Activated naive CD8-positive, alpha-beta T cell (primary cell): Measurements from ENCODE around the gene GPR84.

Experiments
- H3K27ac Mint-ChIP-seq: one replicate; pipeline ENCODE4 v1.8.0; 2021; ENCODE audit warnings: mixed read lengths
- H3K27me3 Mint-ChIP-seq: one replicate; pipeline ENCODE4 v1.8.0; 2021; ENCODE audit warnings: mixed read lengths
- H3K36me3 Mint-ChIP-seq: one replicate; pipeline ENCODE4 v1.8.0; 2021; ENCODE audit warnings: mixed read lengths
- H3K4me1 Mint-ChIP-seq: one replicate; pipeline ENCODE4 v1.8.0; 2021; ENCODE audit warnings: low read depth, mixed read lengths
- H3K4me3 Mint-ChIP-seq: one replicate; pipeline ENCODE4 v1.8.0; 2021; ENCODE audit warnings: mild to moderate bottlenecking, mixed read lengths
- H3K9me3 Mint-ChIP-seq: one replicate; pipeline ENCODE4 v1.8.0; 2021; ENCODE audit warnings: low read depth, mixed read lengths

Gene GPR84

DNA sequence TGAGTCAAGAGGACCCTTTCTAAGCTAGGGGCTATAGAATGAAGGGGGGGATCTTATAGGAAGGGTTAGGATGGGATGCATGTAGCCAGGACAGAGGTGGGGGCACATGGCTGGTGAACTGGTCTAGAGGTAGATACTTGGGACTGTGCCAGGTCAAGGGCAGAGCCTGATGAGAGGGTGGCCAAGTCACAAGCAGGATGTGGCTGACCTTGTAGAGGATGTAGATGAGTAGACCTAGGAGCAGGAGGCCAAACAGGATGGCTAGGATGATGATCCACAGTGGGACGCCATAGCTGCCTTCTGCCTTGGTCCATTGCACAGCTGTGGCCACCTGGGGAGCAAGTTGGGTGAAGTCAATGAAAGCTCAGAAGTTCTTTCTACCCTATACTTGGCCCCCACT lies 32.9 kb upstream of the GPR84 start:
- no peak overlapping the region for H3K4me3 Mint-ChIP-seq
- peaks cover 12% of the 10 kb centered on the region for H3K36me3 Mint-ChIP-seq
- peaks cover 17% of the 10 kb centered on the region for H3K4me1 Mint-ChIP-seq
- peak overlapping the region; percentile 22 for H3K27ac Mint-ChIP-seq
- no peaks in the 10 kb centered on the region for H3K9me3 Mint-ChIP-seq
- H3K27me3 Mint-ChIP-seq: no peaks in the 10 kb centered on the region

GRCh38 chr12:54395545-54395944 lies 31.3 kb upstream of the GPR84 start:
- Mint-ChIP-seq H3K9me3 (no peaks in the 10 kb centered on the region), H3K4me1 (peaks cover 23% of the 10 kb centered on the region), H3K27ac (no peak overlapping the region), H3K4me3 (no peak overlapping the region), H3K36me3 (peaks cover 12% of the 10 kb centered on the region), H3K27me3 (no peaks in the 10 kb centered on the region)

GRCh38 chr12:54394986-54395385 lies 30.7 kb upstream of the GPR84 start:
- peaks cover 12% of the 10 kb centered on the region for H3K36me3 Mint-ChIP-seq
- no peak overlapping the region for H3K4me3 Mint-ChIP-seq

GRCh38 chr12:54394281-54394719 lies 30.0 kb upstream of the GPR84 start:
- Mint-ChIP-seq H3K9me3 (no peaks in the 10 kb centered on the region), H3K4me3 (no peak overlapping the region), H3K36me3 (peaks cover 12% of the 10 kb centered on the region), H3K27me3 (no peaks in the 10 kb centered on the region), H3K27ac (peak overlapping the region; percentile 34), H3K4me1 (peaks cover 30% of the 10 kb centered on the region)

More at GRCh38 chr12:54394986-54395385, 30.7 kb upstream of the GPR84 start:
- no peaks in the 10 kb centered on the region for H3K9me3 Mint-ChIP-seq
- H3K27ac Mint-ChIP-seq: no peak overlapping the region
- peaks cover 26% of the 10 kb centered on the region for H3K4me1 Mint-ChIP-seq
- H3K27me3 Mint-ChIP-seq: no peaks in the 10 kb centered on the region

DNA sequence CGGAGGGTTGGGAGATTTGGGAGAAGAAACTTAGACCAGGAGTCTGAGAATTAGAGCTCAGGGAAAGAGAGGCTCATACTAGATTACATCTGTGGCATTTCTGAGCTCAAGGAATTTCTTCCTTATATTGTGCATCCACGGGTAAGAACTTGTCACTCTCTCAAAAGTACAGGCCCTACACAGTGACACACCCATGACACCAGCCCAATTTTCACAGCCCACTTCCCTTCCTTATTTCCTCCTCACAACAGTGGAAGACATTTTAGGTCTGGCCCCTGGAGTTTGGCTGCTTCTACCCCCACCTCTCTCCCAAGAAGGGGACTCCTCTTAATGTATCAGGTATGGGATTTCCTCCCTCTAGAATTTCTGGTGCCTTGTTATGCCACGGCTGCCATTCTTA lies 29.5 kb upstream of the GPR84 start:
- peaks cover 30% of the 10 kb centered on the region for H3K4me1 Mint-ChIP-seq
- no peak overlapping the region for H3K4me3 Mint-ChIP-seq
- peaks cover 10% of the 10 kb centered on the region for H3K36me3 Mint-ChIP-seq
- no peaks in the 10 kb centered on the region for H3K27me3 Mint-ChIP-seq
- peak overlapping the region; percentile 34 for H3K27ac Mint-ChIP-seq
- H3K9me3 Mint-ChIP-seq: no peaks in the 10 kb centered on the region

- peaks cover 9% of the 10 kb centered on the region for H3K36me3 Mint-ChIP-seq
- H3K4me3 Mint-ChIP-seq: no peak overlapping the region
- H3K27me3 Mint-ChIP-seq: no peaks in the 10 kb centered on the region
- no peaks in the 10 kb centered on the region for H3K9me3 Mint-ChIP-seq
- peaks cover 32% of the 10 kb centered on the region for H3K4me1 Mint-ChIP-seq
- no peak overlapping the region for H3K27ac Mint-ChIP-seq
These were observed 28.9 kb upstream of the GPR84 start for GRCh38 chr12:54393207-54393609.

GRCh38 chr12:54392485-54393206 lies 28.4 kb upstream of the GPR84 start:
- peak overlapping the region; percentile 82 for H3K4me3 Mint-ChIP-seq
- H3K36me3 Mint-ChIP-seq: peaks cover 7% of the 10 kb centered on the region
- no peaks in the 10 kb centered on the region for H3K9me3 Mint-ChIP-seq
- H3K4me1 Mint-ChIP-seq: peaks cover 32% of the 10 kb centered on the region
- H3K27ac Mint-ChIP-seq: no peak overlapping the region
- H3K27me3 Mint-ChIP-seq: no peaks in the 10 kb centered on the region

DNA sequence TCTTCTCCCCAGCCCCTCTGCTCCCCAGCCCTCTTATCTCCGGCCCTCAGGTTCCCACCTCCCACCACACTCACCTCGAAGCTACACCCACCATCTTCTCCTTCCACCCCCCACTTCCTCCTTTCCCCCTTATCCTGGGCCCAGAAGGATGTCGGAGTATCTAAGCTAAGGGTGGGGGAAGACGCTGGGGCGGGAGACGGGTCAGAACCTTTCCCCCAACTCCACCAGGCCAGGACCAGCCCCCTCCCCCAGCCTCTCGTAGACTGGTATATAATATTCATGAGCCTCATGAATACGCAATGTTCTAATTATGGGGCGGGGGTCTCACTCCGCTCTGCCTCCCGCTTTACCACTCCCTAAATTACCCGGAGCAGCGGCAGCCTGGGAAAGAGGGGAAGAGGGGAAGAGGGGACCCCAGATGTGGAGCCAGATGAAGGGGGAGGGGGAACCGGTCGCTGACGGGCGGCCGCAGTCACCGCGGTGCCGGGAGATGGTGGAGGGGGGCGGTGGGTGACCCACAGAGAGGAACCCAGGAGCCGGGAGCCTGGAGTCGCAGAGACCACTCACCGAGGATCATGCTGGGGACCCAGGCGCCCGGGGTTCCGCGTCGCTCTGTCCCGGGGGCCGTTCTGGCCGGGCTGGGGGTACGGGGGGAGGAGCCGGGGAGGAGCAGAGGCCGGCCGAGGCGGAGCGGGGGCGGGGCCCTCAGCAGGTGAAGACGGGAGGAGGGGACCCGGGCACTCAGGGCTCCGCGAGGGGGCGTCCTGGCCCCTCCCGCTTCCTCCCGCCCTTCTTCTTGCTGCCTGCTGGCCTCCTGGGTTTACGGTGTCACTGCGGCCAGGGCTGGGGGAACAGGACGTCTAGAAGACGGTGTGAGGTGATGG lies 26.6 kb upstream of the GPR84 start:
- peaks cover 4% of the 10 kb centered on the region for H3K36me3 Mint-ChIP-seq
- H3K4me1 Mint-ChIP-seq: peaks cover 35% of the 10 kb centered on the region
- no peak overlapping the region for H3K27ac Mint-ChIP-seq
- no peaks in the 10 kb centered on the region for H3K9me3 Mint-ChIP-seq
- peak overlapping the region; percentile 70 for H3K4me3 Mint-ChIP-seq
- no peaks in the 10 kb centered on the region for H3K27me3 Mint-ChIP-seq

DNA sequence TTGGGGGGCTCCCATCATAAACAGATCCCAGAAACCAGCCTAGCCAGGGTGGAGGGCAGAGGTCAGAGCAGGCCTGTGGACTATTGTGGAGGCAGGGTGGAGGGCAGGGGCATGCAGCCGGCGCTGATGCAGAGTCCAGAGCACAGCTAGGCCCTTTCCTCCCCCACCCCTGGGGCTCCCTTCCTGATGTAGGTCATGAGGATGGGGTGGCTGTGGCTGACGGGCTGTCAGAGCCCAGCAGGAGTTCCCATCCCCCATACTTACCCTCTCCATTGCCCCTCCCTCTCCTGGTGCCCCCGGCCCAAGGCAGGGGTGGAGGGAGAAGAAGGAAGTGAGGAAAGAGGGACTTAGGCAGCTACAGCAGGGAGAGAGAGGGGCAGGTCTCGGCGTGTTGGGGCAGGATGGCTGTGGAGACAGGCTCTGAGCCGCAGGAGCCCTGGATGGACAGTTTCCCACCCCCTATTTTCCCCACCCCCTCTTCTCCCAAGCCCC lies 25.9 kb upstream of the GPR84 start:
- Mint-ChIP-seq H3K4me3 (peak overlapping the region; percentile 75), H3K36me3 (peaks cover 4% of the 10 kb centered on the region), H3K27ac (peak overlapping the region; percentile 23)

GRCh38 chr12:54389607-54390175 lies 25.4 kb upstream of the GPR84 start:
- H3K27ac Mint-ChIP-seq: peak overlapping the region; percentile 23
- H3K27me3 Mint-ChIP-seq: no peaks in the 10 kb centered on the region
- no peaks in the 10 kb centered on the region for H3K9me3 Mint-ChIP-seq
- peak overlapping the region; percentile 75 for H3K4me3 Mint-ChIP-seq
- H3K4me1 Mint-ChIP-seq: peaks cover 35% of the 10 kb centered on the region
- H3K36me3 Mint-ChIP-seq: peaks cover 4% of the 10 kb centered on the region

More for the DNA sequence above, 25.9 kb upstream of the GPR84 start:
- Mint-ChIP-seq H3K4me1 (peaks cover 35% of the 10 kb centered on the region), H3K27me3 (no peaks in the 10 kb centered on the region), H3K9me3 (no peaks in the 10 kb centered on the region)

DNA sequence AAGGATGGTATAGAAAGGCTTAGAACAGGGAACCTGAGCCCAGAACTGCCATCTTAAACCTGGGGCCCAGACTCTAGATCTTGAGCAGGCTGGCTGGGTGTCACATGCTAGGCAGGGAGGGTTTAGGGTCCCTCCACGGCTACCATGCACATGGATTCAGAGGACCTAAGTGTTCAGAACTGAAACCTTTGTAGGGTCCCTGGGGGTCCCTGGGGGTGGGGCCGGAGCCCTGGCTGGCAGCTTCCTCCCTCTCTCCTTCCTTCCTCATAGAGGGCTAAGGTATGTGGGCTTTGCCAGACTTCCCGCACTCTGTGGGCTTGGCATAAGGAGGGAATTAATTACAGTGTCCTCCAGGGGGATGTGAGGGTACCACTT lies 24.8 kb upstream of the GPR84 start:
- Mint-ChIP-seq H3K27me3 (no peaks in the 10 kb centered on the region), H3K27ac (no peak overlapping the region), H3K36me3 (peaks cover 3% of the 10 kb centered on the region), H3K9me3 (no peaks in the 10 kb centered on the region), H3K4me3 (no peak overlapping the region), H3K4me1 (peaks cover 30% of the 10 kb centered on the region)

DNA sequence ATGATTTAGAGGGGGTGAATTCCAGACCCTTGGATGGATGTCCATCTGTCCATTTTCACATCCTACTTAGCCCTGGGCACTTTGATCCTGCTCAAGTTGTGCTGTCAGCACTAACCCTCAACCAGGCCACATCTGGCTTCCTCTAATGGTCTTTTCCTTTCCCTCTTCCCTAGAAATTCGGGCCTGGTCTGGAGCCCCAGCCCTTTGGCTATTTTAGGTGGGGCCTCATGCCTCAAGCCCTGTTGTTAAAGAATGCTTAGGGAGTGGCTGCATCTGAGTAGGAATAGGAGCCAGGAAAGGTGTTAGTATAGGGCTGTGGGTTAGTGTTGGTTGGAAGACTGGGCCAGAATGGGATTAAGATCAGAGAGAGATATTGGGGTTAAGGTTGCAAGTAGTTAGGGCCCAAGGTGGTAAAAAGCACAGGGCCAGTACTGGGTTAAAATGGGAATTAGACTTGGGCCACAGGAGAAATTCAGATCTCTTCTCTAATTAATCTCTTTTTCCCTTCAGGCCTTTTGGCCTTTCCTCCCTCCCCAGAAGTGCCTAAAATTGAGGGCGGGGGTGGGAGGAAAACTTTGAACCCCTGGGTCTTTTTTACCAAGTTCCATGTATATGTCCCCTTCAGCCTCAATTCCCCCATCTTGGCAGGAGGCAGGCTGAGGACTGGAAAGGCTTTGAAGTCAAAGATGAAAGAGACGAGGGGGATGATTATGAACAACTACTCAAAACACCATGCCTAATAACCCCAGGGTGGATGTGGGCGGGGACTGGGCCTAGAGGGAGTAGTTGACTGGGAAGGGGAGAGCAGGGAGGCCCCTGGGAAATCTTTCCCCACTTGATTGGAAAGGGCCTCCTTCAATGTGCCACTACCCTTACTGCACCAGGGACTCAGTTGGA lies 24.2 kb upstream of the GPR84 start:
- peaks cover 23% of the 10 kb centered on the region for H3K4me1 Mint-ChIP-seq
- no peaks in the 10 kb centered on the region for H3K36me3 Mint-ChIP-seq
- no peaks in the 10 kb centered on the region for H3K9me3 Mint-ChIP-seq
- no peak overlapping the region for H3K4me3 Mint-ChIP-seq
- H3K27ac Mint-ChIP-seq: no peak overlapping the region
- no peaks in the 10 kb centered on the region for H3K27me3 Mint-ChIP-seq

- H3K4me3 Mint-ChIP-seq: no peak overlapping the region
- no peaks in the 10 kb centered on the region for H3K27me3 Mint-ChIP-seq
- no peaks in the 10 kb centered on the region for H3K9me3 Mint-ChIP-seq
- no peak overlapping the region for H3K27ac Mint-ChIP-seq
- no peaks in the 10 kb centered on the region for H3K36me3 Mint-ChIP-seq
- H3K4me1 Mint-ChIP-seq: peaks cover 19% of the 10 kb centered on the region
These were observed 22.8 kb upstream of the GPR84 start for GRCh38 chr12:54387114-54387467.

- H3K9me3 Mint-ChIP-seq: no peaks in the 10 kb centered on the region
- H3K36me3 Mint-ChIP-seq: no peaks in the 10 kb centered on the region
- H3K27ac Mint-ChIP-seq: no peak overlapping the region
- no peak overlapping the region for H3K4me3 Mint-ChIP-seq
- no peaks in the 10 kb centered on the region for H3K27me3 Mint-ChIP-seq
- H3K4me1 Mint-ChIP-seq: peaks cover 15% of the 10 kb centered on the region
These were observed 22.3 kb upstream of the GPR84 start for GRCh38 chr12:54386403-54387113.
